Stimulated activated effector memory CD8-positive, alpha-beta T cell treated with anti-CD3 and anti-CD28 coated beads, Interleukin-12 subunit alpha, Interleukin-12 subunit beta, amount 100 ng/mL, for 72 hours (primary cell): ENCODE results near the gene CAPN8.

Source experiments
- ATAC-seq: fragments of 150-1000 bp; cut with Tn5 transposase; 2 replicates; pipeline ENCODE4 v1.10.0; 2021
- DNase-seq, 2 donors: peaks; one replicate each; pipeline ENCODE4 v3.0.0; 2021 to 2022; ENCODE audit warnings: low spot score in 2 of 2
- H3K27ac Mint-ChIP-seq: one replicate; pipeline ENCODE4 v1.8.0; 2022; ENCODE audit warnings: mild to moderate bottlenecking, mixed read lengths
- H3K36me3 Mint-ChIP-seq: one replicate; pipeline ENCODE4 v1.8.0; 2022; ENCODE audit warnings: mild to moderate bottlenecking, mixed read lengths
- H3K4me1 Mint-ChIP-seq: one replicate; pipeline ENCODE4 v1.8.0; 2022; ENCODE audit warnings: mixed read lengths
- H3K4me3 Mint-ChIP-seq: one replicate; pipeline ENCODE4 v1.8.0; 2022; ENCODE audit warnings: mild to moderate bottlenecking, mixed read lengths
- H3K9me3 Mint-ChIP-seq: one replicate; pipeline ENCODE4 v1.8.0; 2022; ENCODE audit warnings: mixed read lengths

CAPN8 gene

DNA sequence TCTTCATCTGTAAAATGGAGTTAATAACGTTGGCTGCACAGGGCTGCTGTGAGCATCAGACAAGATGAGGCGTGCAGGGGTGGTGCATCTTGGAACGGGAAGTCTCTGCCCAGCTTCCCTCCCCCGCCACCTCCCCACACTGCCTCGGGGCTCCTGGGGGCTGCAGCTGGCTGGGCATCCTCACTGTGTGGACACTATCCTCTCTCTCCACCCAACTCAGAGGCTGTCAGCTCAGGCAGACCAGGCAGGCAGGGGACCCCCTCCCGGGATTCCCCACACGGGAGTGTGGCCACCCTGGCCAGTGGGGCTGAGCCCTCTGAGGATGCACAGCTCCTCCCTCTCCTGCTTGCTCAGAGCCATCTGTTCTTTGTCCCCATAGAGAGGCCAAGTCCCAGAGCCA is 149.6 kb downstream of the CAPN8 start:
- Mint-ChIP-seq H3K4me3 (peak overlapping the region; percentile 35), H3K4me1 (peaks cover 27% of the 10 kb centered on the region), H3K36me3 (no peaks in the 10 kb centered on the region), H3K27ac (peak overlapping the region; percentile 79), H3K9me3 (no peaks in the 10 kb centered on the region)
- no peak for DNase-seq
- peak; percentile 56 for ATAC-seq

DNA sequence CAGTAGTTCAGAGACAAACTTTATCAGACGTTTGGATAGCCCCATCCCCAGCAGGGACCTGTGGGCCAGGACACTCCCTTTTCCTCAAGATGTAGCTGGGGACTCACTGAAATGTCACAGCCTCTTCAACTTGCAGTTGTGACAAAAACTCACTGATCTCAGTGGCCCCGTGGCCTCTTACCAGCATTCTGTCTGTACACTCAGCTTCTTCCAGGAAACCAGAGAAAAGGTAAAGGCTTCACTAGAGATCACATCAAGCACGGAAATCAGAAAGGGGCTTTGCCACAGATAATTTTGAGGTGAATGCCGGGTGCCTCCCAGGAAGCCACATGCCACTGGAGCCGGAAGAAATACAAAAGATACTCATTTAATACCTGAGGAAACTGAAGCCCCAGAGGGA is 150.1 kb downstream of the CAPN8 start:
- Mint-ChIP-seq H3K9me3 (peaks cover 3% of the 10 kb centered on the region), H3K4me1 (peaks cover 27% of the 10 kb centered on the region)
- peak; percentile 77 for ATAC-seq

DNA sequence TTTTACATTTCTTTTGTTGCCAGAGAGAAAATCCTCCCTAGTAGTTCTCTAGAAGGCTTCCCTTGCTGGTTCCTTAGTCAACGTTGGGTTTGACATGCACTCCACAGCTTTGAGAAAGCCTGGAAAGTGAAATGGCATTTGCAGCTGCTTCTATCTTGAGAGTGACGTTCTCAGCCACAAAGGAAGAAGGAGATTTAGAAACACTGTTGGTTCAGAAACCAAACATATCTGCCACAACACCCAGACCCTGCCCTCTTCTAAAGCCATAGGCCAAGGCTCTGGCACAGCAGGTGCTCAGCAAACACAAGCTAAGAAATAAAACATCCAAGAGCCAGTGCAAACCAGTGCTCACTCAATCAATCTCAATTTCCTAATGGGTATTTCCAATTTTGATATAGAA is 150.9 kb downstream of the CAPN8 start:
- no peak for DNase-seq
- Mint-ChIP-seq H3K36me3 (no peaks in the 10 kb centered on the region), H3K4me1 (peaks cover 27% of the 10 kb centered on the region), H3K4me3 (peak overlapping the region; percentile 35), H3K9me3 (peaks cover 7% of the 10 kb centered on the region), H3K27ac (peak overlapping the region; percentile 79)
- ATAC-seq: no peak

More for the DNA sequence above, 150.1 kb downstream of the CAPN8 start:
- DNase-seq: no peak
- peak overlapping the region; percentile 35 for H3K4me3 Mint-ChIP-seq
- no peaks in the 10 kb centered on the region for H3K36me3 Mint-ChIP-seq
- peak overlapping the region; percentile 79 for H3K27ac Mint-ChIP-seq

- ATAC-seq (no peak), DNase-seq (no peak)
- H3K9me3 Mint-ChIP-seq: peaks cover 7% of the 10 kb centered on the region
- H3K36me3 Mint-ChIP-seq: no peaks in the 10 kb centered on the region
- H3K27ac Mint-ChIP-seq: no peak overlapping the region
- peaks cover 33% of the 10 kb centered on the region for H3K4me1 Mint-ChIP-seq
- no peak overlapping the region for H3K4me3 Mint-ChIP-seq
Measured at GRCh38 chr1:223513309-223513708, 152.2 kb downstream of the CAPN8 start.

DNA sequence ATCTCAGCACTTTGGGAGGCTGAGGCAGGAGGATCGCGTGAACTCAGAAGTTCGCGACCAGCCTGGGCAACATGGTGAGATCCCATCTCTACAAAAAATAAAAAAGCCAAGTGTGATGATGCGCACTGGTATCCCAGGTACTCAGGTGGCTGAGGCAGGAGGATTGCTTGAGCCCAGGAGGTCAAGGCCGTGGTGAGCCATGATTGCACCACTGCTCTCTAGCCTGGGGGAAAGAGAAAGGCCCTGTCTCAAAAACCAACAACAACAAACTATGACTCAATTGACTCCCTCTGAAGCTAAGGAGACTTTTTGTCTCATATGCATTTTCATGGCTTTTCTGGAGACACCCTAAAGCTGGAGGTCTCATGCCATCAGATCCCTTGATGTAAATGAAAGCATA is 153.4 kb downstream of the CAPN8 start:
- no peak overlapping the region for H3K4me3 Mint-ChIP-seq
- H3K4me1 Mint-ChIP-seq: peaks cover 33% of the 10 kb centered on the region
- DNase-seq (no peak), ATAC-seq (no peak)
- no peak overlapping the region for H3K27ac Mint-ChIP-seq
- no peaks in the 10 kb centered on the region for H3K36me3 Mint-ChIP-seq
- H3K9me3 Mint-ChIP-seq: peaks cover 7% of the 10 kb centered on the region

DNA sequence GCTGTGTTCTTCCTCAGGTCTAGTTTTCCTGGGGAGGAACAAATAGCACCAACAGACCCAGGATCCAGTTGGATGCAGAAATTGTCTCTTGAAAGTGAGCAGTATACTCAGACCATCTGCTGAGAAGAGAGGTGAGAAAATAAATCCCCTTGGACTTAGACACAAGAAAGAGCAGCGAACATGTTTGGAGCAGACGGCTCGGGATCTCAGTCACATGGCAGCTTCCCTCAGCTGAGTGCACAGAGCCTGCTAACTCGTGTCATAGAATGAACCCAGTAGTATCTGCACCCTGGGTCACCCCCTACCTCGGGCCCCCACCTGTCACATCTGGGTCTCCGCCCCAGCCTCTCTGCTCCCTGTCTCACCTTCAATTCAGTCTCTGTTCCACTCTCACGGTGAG is 156.7 kb downstream of the CAPN8 start:
- H3K36me3 Mint-ChIP-seq: no peaks in the 10 kb centered on the region

GRCh38 chr1:223504741-223505140 is 160.8 kb downstream of the CAPN8 start:
- no peak overlapping the region for H3K27ac Mint-ChIP-seq
- H3K36me3 Mint-ChIP-seq: no peaks in the 10 kb centered on the region
- ATAC-seq (no peak), DNase-seq (no peak)
- no peak overlapping the region for H3K4me3 Mint-ChIP-seq
- peaks cover 11% of the 10 kb centered on the region for H3K4me1 Mint-ChIP-seq
- no peaks in the 10 kb centered on the region for H3K9me3 Mint-ChIP-seq

More for the DNA sequence above, 156.7 kb downstream of the CAPN8 start:
- no peak overlapping the region for H3K4me3 Mint-ChIP-seq
- no peak for ATAC-seq
- H3K27ac Mint-ChIP-seq: peak overlapping the region; percentile 63
- peaks cover 6% of the 10 kb centered on the region for H3K4me1 Mint-ChIP-seq
- DNase-seq: no peak
- peaks cover 7% of the 10 kb centered on the region for H3K9me3 Mint-ChIP-seq

- Mint-ChIP-seq H3K27ac (no peak overlapping the region), H3K9me3 (no peaks in the 10 kb centered on the region), H3K36me3 (no peaks in the 10 kb centered on the region), H3K4me3 (no peak overlapping the region), H3K4me1 (peaks cover 9% of the 10 kb centered on the region)
- DNase-seq (no peak), ATAC-seq (no peak)
Measured at GRCh38 chr1:223503348-223503747, 162.2 kb downstream of the CAPN8 start.

GRCh38 chr1:223500560-223501425 is 164.7 kb downstream of the CAPN8 start:
- ATAC-seq (peak; percentile 72), DNase-seq (no peak)
- H3K4me1 Mint-ChIP-seq: peaks cover 9% of the 10 kb centered on the region
- H3K9me3 Mint-ChIP-seq: no peaks in the 10 kb centered on the region
- H3K4me3 Mint-ChIP-seq: no peak overlapping the region
- no peaks in the 10 kb centered on the region for H3K36me3 Mint-ChIP-seq
- H3K27ac Mint-ChIP-seq: no peak overlapping the region

GRCh38 chr1:223496883-223497282 is 168.6 kb downstream of the CAPN8 start:
- no peak overlapping the region for H3K27ac Mint-ChIP-seq
- no peaks in the 10 kb centered on the region for H3K36me3 Mint-ChIP-seq
- no peaks in the 10 kb centered on the region for H3K9me3 Mint-ChIP-seq
- H3K4me3 Mint-ChIP-seq: no peak overlapping the region
- no peak for ATAC-seq
- peaks cover 9% of the 10 kb centered on the region for H3K4me1 Mint-ChIP-seq
- DNase-seq: no peak

- H3K27ac Mint-ChIP-seq: no peak overlapping the region
- H3K9me3 Mint-ChIP-seq: no peaks in the 10 kb centered on the region
Measured at GRCh38 chr1:223494926-223495645, 170.4 kb downstream of the CAPN8 start.

GRCh38 chr1:223492044-223492443 is 173.5 kb downstream of the CAPN8 start:
- Mint-ChIP-seq H3K4me3 (no peak overlapping the region), H3K36me3 (no peaks in the 10 kb centered on the region), H3K27ac (no peak overlapping the region), H3K4me1 (no peaks in the 10 kb centered on the region), H3K9me3 (no peaks in the 10 kb centered on the region)
- ATAC-seq (no peak), DNase-seq (no peak)

More at GRCh38 chr1:223494926-223495645, 170.4 kb downstream of the CAPN8 start:
- DNase-seq: no peak
- Mint-ChIP-seq H3K4me3 (no peak overlapping the region), H3K4me1 (peaks cover 8% of the 10 kb centered on the region), H3K36me3 (no peaks in the 10 kb centered on the region)
- ATAC-seq: no peak
